ENCODE data around the gene SMPD3. TPM values are rescaled to one million over a fixed set of nuclear protein-coding genes. Genes with fewer than 3 reads are reported as not detected.

The SMPD3 gene
- total RNA-seq, 4 donors from 2014 or later = 0.20 to 3.3 (median 0.63) TPM

DNA sequence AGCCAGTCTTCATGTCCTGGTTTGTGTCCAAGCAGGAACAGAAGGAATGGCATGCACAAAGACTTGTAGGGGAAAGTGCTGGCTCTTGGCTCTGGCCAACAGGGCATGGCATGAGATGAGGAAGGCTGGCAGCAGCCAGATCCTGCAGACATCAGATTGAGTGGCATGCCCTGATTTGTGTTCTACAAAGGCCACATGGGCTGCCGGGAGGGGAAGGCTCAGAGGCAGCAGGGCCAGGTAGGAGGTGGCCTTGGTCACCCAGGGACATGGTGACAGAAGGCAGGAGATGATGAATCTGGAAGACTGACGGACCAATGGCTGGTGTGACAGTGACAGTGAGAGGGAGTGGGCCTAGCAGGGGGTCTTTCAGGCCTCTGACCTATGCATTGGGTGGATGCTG is 33.7 kb downstream of the SMPD3 start:
- H3K9me3 ChIP-seq = no peaks in the 10 kb centered on the region
- H3K4me1 ChIP-seq = peaks cover 0 to 3% (median 0%) of the 10 kb centered on the region in 4 donors
- no peak overlapping the region for H3K4me3 ChIP-seq
- 46 to 61% methylated on average over 2 of the region's 2 CpGs for WGBS, 2 donors
- H3K27ac ChIP-seq = no peak overlapping the region
- DNase-seq (ENCODE audit: low spot score in 2 of 2) = no peak
- TF ChIP-seq POLR2A (IDR thresholded peaks at IDR 0.05) (no peak), EP300 (IDR thresholded peaks at IDR 0.05) (no peak)
- TF ChIP-seq, protein P1, sequence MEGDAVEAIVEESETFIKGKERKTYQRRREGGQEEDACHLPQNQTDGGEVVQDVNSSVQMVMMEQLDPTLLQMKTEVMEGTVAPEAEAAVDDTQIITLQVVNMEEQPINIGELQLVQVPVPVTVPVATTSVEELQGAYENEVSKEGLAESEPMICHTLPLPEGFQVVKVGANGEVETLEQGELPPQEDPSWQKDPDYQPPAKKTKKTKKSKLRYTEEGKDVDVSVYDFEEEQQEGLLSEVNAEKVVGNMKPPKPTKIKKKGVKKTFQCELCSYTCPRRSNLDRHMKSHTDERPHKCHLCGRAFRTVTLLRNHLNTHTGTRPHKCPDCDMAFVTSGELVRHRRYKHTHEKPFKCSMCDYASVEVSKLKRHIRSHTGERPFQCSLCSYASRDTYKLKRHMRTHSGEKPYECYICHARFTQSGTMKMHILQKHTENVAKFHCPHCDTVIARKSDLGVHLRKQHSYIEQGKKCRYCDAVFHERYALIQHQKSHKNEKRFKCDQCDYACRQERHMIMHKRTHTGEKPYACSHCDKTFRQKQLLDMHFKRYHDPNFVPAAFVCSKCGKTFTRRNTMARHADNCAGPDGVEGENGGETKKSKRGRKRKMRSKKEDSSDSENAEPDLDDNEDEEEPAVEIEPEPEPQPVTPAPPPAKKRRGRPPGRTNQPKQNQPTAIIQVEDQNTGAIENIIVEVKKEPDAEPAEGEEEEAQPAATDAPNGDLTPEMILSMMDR (IDR thresholded peaks at IDR 0.05) = no peak
- H3K36me3 ChIP-seq = no peaks in the 10 kb centered on the region
- peaks cover 0 to 4% of the 10 kb centered on the region in 2 donors for H3K27me3 ChIP-seq

DNA sequence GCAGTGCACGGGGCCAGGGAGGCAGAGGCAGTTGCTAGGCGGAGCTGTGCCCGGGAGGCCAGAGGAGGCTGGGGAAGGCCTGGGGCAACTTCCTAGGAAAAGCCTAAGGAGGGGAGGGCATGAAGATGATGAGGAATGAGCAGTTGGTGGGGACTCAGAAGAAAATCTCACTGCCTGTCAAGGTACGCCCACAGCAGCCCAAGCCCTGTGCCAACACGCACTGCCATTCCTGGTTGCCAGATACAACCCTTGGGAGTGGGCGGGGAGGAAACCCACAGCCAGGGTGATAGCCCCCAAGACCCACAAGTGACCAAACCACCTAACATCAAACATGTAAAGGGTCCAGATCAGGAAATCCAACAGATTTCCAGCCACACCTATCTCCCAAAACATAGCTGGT is 36.2 kb downstream of the SMPD3 start:
- H3K27me3 ChIP-seq = peaks cover 0 to 14% of the 10 kb centered on the region in 2 donors
- H3K4me1 ChIP-seq = peaks cover 0 to under 1% (median 0%) of the 10 kb centered on the region in 4 donors
- DNase-seq (ENCODE audit: low spot score in 2 of 2) = no peak
- no peaks in the 10 kb centered on the region for H3K36me3 ChIP-seq
- no peak for TF ChIP-seq POLR2A (IDR thresholded peaks at IDR 0.05)
- no peak for TF ChIP-seq EP300 (IDR thresholded peaks at IDR 0.05)
- TF ChIP-seq, protein P1 (IDR thresholded peaks at IDR 0.05) = no peak
- WGBS, 2 donors = 87 to 89% methylated on average over 6 of the region's 6 CpGs
- no peak overlapping the region for H3K27ac ChIP-seq
- no peak overlapping the region for H3K4me3 ChIP-seq
- H3K9me3 ChIP-seq = no peaks in the 10 kb centered on the region

DNA sequence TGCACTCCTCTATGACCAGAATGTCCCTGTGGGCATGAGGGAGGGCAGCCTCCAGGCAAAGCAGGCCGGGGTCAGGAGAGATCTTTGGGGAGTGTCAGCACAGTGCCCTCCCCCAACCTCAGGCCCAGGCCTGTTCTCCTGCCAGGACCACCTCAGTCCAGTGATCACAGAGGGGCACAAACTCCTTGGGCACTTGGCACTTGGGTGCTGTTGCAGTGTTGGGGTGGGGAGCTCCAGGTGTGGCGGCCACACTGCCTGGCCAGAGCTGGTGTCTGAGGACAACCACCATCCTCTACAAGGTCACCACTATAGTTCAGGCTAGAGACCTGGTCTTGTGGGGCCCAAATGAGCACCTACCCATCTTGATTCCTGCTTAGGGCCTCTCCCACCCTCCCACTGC is 37.2 kb downstream of the SMPD3 start:
- no peaks in the 10 kb centered on the region for H3K9me3 ChIP-seq
- H3K4me3 ChIP-seq = no peak overlapping the region
- TF ChIP-seq EP300 (IDR thresholded peaks at IDR 0.05) (no peak), POLR2A (IDR thresholded peaks at IDR 0.05) (no peak)
- TF ChIP-seq, protein P1 (IDR thresholded peaks at IDR 0.05) = no peak
- DNase-seq (ENCODE audit: low spot score in 2 of 2) = no peak
- H3K27me3 ChIP-seq = peaks cover 0 to 18% of the 10 kb centered on the region in 2 donors
- no peaks in the 10 kb centered on the region for H3K36me3 ChIP-seq
- no peak overlapping the region for H3K27ac ChIP-seq
- H3K4me1 ChIP-seq = peaks cover 0 to 6% (median 0%) of the 10 kb centered on the region in 4 donors
- WGBS, 2 donors = 85 to 100% methylated on average over 1 to 2 of the region's 2 CpGs

DNA sequence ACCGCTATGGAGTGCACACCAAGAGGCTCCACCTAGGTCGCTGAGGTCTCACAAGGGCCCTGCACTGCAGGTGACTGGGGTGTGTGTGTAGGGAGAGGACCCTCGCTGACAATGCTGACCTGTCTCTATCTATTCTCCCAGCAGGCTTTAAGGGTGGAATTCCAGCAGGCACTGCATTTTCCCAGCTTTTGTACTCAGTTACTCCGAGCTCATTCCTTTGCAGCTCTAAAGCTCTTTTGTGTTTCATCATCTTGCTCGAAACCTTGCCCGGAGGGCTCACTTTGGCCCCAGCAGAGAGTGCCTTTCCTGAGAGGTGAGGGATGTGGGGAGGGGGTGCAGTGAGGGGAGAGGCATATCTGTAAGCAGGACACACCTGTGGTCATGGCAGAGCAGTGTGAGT is 39.3 kb downstream of the SMPD3 start:
- no peaks in the 10 kb centered on the region for H3K36me3 ChIP-seq
- TF ChIP-seq POLR2A (IDR thresholded peaks at IDR 0.05) (no peak), EP300 (IDR thresholded peaks at IDR 0.05) (no peak)
- TF ChIP-seq, protein P1 (IDR thresholded peaks at IDR 0.05) = no peak
- peaks cover 0 to 6% (median 0%) of the 10 kb centered on the region in 4 donors for H3K4me1 ChIP-seq
- 56 to 68% methylated on average over 6 of the region's 6 CpGs for WGBS, 2 donors
- no peak overlapping the region for H3K27ac ChIP-seq
- H3K4me3 ChIP-seq = no peak overlapping the region
- DNase-seq (ENCODE audit: low spot score in 2 of 2) = no peak
- H3K27me3 ChIP-seq = peaks cover 0 to 18% of the 10 kb centered on the region in 2 donors
- H3K9me3 ChIP-seq = no peaks in the 10 kb centered on the region

DNA sequence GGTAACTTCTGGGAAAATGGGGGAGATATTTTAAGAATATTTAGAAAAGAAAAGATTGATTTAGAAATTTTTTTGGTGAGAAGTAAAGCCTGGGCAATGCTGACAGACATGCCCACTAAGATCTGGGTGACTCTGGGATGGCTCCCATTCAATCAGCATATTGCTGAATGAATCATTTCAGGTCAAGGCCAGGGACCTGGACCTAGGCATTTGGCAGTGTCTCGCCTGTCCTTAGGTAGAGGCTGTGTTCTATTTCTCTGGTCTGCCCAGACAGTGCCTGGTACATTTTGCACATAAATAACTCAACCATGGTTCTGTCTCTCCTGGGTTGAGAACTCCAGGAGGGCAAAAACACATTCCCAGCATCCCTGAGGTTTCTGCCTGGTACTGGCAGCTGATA is 39.9 kb downstream of the SMPD3 start:
- no peak for DNase-seq (ENCODE audit: low spot score in 2 of 2)
- TF ChIP-seq POLR2A (IDR thresholded peaks at IDR 0.05) (no peak), EP300 (IDR thresholded peaks at IDR 0.05) (no peak)
- TF ChIP-seq, protein P1 (IDR thresholded peaks at IDR 0.05) = no peak
- Histone ChIP-seq H3K4me1 (peaks cover 0 to 6% (median 0%) of the 10 kb centered on the region in 4 donors), H3K4me3 (no peak overlapping the region), H3K27ac (no peak overlapping the region), H3K36me3 (no peaks in the 10 kb centered on the region), H3K27me3 (peaks cover 0 to 18% of the 10 kb centered on the region in 2 donors), H3K9me3 (no peaks in the 10 kb centered on the region)
- WGBS, 2 donors = 89 to 94% methylated on average over 1 of the region's 1 CpG
